ENCODE measurements around the gene ABCB11.
"Not testable (repeated sequence)": the region's sequence is repeated elsewhere in the genome, so short reads cannot be mapped to it uniquely, and the experiment has no call there.

ABCB11 gene

DNA sequence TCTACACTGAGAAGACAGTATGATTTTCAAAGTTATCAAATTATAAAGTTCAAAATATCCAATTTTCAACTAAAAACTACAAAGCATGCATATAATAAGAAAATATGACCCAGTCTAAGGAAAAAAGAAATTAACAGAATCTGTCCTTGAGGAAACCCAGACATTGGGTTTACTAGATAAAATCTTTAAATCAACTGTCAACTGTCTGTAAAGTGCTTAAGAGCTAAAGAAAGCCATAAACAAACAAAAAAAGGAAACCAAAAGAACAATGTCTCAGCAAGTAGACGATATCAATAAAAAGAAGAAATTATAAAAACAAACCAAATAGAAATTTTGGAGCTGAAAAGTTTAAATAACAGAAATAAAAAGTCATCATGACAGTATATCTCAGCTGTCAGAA, 10.5 kb upstream of the ABCB11 start:
- DNase-seq = no peak

DNA sequence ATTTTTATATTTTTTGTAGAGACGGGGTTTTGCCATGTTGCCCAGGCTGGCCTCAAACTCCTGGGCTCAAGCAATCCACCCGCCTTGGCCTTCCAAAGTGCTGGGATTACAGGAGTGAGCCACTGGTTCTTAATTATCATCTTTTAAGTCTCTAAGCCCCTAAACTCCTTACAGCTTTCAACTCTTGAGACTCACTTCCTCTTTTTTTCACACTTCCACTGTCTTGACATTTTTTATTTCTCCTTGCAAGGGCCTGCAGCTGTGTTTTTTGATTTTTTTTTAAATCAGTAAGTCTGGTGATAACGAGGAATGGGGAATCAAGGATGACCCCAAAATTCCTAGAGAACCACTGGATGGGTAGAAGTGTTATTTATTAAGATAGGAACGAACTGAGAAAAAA, 8.6 kb upstream of the ABCB11 start:
- no peak for DNase-seq

DNA sequence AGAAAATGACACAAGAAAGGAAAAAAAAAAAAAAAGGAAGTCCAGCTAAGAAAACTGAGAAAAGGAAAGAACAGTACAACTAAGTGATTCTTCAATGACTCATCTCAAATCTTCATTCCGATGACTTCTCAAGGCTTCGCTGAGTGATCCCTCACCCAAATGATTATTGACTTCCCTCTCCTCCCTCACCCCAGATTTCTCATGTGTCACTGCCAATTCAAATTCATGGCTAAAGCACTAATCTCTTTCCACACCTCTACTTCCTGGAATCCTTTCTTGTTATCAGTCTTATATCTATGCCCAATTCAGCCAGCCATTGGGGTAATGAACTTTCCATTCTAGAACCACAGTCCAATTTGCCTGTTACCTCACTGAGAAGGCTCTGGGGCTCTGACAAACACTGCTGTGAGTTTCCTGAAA, 7.2 kb upstream of the ABCB11 start:
- no peak for DNase-seq

DNA sequence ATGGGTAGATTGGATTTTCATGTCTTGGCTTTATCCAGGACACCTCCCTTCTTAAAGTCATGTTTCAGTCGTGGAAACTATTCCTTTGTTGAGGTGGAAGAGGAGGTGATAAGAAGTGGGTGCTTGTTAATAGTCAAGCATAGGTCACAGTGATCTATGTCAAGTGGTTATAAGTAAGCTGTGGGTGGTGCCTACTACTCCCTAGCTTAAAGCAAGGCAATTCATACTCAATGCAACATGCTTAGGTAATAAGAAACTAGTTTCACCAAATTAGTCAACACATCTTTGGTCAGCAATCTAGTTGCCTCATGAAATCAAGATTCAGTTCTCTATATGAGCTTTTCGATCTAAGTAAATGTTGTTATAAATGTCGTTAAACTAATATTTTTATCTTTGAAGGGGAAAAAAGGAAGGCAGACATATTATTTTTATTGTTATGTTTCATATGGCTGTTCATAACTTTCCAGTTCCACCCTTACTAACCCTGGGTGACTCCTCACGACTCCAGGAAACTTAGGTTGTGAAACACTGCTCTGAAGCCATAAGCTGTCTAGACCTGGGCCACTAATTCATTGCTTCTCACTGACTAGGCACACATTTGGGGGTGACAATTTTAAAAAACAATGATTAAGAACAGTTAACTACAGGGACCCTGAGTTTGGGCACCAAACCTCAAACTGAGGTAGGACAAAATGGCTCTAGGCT, 5.8 kb upstream of the ABCB11 start:
- no peak for DNase-seq

DNA sequence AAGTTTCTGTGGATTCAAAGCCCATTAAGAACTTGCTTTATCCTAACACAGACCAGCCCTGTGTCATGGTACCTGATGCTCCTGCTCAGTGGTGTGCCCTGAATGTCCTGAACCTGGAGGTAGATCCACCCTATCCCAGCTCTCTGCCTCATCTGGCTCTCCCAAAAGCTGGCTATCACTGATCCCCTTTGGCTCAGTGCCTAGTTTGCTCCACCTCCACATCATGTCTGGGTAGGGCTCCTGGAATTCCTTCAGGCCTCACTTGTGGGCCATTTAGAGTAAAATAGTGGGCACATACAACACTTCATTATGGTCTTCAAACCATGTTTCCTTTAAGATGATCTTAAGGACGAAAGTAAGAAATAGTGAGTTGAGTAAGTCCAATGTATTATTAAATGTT, 4.8 kb upstream of the ABCB11 start:
- no peak for DNase-seq

DNA sequence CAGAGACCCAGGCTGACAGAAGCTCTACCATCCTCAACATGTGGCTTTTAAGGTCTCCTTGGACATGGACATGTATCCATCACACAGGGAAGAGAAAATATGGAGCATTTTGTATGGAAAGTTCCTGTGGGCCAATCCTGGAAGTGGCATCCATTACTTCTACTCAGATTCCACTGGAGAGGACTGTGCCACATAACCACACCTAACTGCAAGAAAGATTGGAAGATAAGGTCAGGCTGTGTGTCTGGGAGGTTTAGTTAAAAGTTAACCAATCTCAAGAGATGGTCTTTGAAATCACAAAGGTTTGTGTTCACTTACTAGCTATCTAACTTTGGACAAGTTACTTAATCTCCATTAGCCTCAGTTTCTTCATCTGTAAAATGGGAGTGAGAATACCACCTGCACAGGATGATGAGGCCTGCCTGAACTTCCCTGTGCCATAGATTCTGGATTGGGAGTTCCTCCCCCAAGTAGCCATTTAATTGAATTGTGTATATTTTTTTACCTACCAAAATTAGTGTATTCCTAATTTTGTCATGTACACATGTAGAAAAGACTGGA, 3.9 kb upstream of the ABCB11 start:
- DNase-seq = no peak

DNA sequence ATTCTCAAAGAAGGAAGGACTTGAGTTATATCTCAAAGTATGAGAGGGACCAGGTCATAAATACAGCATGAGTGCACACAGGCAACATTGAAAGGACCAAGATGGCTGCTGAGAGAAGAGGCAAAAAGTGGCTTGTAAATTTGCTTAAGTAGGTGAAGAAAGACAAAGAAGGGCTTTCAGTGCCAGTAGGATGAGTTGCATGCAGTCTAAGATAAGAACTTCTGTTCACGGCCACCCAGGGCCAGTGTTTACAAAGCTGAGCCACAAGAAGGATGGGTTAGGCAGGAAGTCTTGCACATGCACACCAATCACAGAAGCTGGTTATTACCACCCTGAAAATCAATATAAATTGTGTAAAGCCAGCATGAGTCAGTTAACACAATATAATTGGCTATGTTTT, 3.1 kb upstream of the ABCB11 start:
- DNase-seq = no peak

DNA sequence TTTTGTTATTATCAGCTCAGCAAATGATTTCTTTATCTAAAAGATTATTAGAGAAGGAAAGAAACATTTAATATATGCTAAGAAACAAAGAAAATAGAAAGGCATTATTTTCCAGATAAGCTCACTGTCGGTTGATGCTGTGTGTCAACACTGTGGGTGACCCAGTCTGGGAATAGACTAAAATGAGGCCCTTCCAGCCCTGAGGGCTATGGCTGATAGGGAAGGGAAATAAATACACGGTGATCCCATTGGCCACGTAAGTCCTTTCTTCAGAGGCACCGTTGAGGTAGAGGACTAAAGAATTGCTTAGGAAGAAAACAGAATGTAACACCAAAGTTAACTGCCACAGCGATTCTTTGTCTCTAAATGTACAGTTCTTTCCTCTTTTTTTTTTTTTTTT, 1.8 kb downstream of the ABCB11 start:
- no peak for DNase-seq

DNA sequence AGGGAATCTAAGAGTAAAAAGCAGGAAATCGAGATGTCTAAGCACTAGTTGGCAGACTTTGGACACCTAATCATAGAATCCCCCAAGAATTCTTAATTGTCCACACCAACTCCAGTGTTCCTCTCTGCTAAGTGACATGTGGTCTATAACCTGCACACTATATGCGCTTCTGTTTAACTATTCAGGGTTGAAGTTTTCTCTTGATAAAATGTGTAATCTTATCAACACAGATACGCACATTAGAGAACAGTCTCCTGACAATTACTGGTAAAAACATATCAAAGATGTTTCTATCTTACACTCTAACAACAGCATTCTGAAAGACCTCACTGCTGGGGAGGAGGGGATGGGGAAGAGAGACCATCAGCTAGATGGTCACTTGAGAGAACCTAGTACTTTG, 3.9 kb downstream of the ABCB11 start:
- DNase-seq = no peak

DNA sequence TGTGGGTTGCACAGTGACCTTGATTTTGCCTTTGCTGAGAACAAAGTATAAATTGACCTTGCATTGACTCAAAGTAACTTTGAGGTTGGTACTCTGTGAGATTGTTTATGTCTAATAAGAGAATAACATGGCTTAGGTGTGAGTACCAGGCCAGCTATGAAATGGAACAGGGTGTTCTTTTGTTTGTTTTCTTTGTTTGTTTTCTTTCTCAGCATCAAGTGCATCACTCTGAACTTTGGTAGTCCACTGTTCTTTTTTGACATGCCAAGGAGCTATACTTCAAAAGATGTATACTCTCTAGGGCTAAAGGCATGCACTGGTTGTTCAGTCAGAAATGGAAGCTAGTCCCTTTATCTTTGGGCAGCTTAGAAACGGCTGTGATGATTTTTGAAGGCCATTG, 5.1 kb downstream of the ABCB11 start:
- no peak for DNase-seq

DNA sequence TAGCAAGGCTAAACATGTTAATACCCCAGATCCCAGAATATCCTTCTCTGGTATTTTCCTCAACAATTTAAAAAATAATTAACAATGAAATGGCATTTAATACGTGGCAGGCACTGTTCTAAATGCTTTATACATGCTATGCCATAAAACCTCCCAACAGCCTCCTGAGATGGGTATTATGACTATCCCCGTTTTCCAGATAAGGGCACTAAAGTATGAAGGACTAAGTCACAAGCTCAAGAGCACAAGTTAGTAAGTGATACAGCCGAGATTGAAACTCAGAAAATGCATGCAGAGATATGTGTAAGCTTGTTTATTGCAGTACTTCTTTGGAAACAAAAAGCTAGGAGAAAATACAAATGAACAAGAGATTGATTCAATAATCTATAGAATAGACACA, 8.0 kb downstream of the ABCB11 start:
- no peak for DNase-seq

DNA sequence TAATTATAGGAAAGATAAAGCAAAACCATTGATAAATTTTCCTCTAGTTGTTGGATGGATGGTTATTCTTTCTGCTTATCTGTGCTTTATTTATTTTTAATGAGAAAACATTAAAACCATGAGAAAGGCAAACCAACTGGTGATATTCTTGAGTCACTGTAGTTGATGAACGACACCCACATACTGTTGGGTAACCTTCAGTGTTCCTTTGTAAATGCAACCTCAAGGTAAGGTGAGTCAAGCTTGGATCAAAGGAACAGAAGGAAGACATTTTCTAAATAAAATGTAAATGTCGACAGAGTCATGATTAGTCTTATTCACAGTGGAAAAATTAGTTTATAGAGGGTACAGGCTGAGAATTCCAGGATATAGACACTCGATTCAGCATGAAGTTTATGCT, 12.7 kb downstream of the ABCB11 start:
- no peak for DNase-seq

DNA sequence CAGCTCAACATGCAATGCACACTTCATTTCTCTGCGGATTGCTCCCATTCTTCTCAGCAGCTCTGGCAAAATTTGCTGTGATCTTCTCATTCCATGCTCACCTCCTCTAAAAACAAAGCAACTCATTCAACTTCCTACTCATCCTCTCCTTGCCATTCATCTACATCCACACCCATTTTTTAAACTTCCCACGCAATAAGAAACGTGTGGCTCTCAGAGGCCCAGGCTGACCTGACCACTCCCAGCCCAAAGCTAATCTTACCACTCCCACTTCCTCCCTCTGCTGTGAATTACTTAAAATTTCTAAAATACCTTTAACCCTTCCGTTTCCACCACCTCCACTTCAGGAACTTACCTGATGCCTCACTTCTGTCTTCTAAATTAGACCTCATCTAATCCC, 15.2 kb downstream of the ABCB11 start:
- DNase-seq = no peak

DNA sequence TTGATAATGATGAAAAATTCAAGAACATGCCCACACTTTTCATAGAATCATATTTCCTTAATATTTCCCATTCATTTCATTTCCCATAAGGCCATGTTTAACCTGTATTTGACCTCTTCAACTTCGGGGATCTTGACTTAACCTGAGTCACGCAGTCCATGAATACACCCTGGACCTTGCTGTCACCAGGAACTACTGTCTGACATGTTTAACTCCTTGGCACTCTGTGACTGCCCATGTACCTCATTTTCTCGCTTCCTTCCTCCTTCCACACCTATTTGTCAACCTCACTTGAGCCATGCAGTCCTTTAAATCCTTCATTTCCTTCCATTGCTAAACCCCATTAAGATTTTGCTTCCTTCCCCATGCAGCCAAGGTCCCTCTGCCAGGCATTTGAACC, 16.3 kb downstream of the ABCB11 start:
- DNase-seq = no peak

DNA sequence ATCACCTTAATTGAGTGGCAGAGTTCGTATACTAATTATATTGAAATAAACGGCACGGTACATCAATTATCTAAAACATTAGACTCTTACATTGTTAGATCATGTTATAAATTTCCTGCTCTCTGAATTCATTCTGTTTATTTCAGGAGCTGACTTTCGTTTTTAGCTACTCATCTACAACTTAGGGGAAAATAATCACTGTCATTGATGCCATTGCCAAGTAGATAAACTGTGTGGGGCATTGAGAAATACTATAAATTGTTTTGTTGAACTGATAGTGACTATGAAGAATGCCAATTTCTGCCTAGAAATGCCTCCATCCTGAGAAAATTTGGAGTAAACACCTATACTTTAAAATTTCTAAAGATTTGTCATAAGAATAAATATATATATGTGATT, 17.5 kb downstream of the ABCB11 start:
- DNase-seq = no peak

DNA sequence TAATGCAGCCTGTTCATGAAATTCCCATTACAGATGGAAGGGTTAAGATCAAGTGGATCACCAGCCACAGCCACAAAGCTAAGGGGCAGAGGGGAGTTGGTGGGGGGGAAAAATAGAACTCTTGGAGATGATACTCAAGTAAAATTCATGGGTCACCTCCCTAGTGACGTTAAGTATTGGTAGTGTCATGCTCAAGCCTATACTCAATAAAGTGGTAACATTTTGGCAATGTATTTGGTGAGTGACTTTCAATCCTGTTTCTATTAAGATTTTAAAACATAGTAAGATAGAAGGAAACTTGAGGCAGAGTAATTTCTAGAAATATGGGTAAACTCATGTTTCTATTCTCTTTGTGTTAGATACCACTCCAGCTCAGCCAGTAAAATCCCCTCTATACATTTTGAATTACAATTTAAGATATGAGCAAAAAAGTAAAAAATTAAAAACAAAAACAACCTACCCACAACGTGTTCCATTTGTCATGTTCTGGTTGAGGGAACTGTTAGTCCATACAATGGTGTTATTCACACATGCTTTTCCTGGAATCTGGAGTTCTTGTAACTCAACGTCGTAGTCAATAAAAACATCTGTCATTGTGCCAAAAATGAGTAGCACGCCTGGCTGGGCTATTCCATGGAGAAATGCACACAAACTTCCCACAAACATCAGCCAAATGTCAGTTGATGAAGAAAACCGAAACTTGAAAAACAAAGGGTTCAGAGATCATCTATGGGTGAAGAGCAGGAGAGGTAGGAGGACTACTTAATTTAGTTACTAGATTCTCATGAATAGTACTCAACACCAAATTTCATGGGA, 18.1 kb downstream of the ABCB11 start:
- DNase-seq = no peak

DNA sequence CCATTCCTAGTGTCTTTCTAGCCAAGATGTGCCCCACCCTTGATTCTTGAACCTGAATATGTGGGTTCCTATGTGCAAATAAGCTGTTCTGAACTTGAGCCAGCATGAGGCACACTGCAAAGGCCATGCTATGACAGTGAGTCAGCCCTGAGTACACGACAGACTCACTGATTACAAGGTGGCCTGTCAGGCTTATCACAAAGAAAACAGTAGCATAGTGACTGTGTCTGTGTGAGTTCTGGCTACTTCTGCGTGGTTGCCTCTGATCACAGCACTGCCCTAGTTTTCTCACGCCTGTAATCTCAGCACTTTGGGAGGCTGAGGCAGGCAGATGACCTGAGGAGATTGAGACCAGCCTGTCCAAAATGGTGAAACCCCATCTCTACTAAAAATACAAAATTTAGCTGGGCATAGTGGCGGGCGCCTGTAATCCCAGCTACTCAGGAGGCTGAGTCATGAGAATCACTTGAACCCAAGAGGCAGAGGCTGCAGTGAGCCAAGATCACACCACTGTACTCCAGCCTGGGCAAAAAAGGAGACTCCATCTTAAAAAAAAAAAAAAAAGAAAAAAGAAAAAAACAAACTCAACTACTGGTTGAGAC, 18.8 kb downstream of the ABCB11 start:
- not testable (repeated sequence) for DNase-seq

DNA sequence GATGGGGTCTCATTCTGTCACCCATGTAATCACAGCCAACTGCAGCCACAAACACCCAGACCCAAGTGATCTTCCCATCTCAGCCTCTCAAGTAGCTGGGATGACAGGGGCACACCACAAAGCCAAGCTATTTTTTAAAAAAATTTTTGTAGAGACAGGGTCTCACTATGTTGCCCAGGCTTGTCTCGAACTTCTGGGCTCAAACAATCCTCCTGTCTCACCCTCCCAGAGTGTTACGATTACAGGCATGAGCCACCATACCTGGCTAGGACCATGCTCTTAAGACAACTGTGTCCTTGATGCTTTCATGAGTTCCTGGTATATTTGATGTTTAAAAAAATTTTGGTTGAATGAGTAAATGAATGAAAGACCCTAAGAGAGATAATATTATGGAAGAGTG, 19.4 kb downstream of the ABCB11 start:
- no peak for DNase-seq

DNA sequence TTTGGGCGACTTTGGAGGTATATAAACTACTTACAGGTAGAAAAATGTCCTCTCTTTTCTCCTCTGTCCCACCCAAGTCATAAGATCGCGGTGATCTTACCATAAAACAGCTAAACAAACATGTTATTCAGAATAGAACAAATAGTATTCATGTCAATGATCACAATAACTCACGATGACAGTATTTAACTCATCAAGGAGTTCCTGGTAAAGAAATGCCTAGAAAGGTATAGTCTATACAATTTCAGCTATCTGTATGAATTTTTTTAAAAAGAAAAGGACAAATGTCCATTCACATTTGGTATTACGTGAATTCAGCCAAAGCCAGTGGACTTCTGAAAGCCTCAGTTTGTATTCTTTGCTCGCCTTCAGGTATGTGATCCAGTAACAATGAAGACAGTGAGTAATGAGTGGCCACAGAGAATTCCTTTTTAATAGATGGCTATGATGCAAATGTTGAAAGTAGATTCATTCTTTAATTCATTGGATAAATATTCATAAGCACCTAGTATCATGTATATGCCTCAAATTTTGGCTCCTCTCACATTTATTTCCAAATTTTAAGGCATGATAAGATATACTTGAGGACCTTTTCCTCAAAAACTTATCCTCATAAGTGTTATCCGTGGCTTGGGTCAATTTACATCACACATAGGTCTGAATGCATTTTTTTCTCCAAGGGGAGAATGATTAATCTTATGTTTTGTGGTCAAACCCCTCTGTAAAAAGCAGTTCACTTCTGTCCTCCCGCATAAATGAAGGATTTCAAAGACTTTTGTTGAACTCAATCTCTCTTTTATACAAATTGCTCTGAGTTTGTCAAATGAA, 20.3 kb downstream of the ABCB11 start:
- no peak for DNase-seq

DNA sequence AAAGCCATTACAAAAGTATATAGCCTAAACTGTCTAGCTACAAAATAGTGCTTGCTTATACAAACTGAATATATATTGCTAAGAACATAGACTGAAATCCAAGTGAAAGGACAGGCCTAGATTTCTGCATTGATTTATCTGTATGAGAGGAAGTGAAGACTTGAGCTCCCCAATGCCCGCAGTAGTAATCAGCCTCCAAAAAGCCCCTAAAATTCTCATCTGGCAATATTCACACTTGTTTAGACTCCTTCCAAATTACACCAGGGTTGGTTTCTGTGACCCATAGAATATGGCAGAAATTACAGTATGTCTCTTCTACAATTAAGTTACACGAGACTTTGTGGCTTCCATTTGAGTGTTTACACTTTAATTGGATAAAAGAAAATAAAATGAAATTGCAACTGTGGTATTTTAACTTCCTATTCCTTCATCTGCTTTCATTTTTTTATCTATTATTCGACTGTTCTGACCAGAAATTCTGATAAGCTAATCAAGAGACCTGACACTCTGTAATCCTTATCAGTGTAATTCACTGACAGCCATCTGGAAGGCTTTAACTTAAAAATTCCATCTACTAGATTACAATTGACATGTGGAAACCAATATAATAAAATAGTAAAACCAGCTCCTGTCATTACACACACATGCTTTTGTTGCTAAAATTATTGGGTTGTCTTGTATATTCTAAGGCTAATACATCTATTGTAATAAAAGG, 21.1 kb downstream of the ABCB11 start:
- no peak for DNase-seq

DNA sequence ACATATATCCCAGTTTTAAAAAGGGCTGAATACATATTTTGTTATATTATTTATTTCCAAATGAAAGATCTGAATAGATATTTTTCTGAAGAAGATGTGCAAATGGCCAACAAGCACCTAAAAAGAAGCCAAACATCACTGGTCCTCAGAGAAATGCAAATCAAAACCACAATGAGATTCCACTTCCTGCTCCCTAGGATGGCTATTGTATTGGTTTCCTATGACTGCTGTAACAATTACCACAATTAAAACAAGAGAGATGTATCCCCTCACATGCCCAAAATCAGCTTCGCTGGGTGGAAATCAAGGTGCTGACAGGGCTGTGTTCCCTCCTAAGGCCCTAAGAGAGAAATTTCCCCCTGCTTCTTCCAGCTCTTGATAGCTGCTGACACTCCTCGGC, 23.2 kb downstream of the ABCB11 start:
- DNase-seq = no peak

DNA sequence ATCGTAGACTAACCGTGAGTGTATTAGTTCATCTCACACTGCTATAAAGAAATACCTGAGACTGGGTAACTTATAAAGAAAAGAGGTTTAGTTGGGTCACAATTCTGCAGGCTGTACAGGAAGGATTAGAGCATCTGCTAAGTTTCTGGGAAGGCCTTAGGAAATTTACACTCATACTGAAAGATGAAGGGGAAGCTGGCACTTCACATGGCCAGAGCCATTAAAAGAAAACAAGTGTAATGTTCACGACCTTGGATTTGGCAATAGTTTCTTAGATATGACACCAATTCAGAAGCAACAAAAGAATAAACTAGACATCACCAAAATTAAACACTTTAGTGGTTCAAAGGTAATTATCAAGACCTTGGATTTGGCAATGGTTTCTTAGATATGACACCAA, 23.8 kb downstream of the ABCB11 start:
- no peak for DNase-seq
